ENCODE data around the gene SPACA4.

SPACA4 gene

GRCh38 chr19:48615231-48616040 is 8.9 kb downstream of the SPACA4 start:
- no peak for ATAC-seq
- TF ChIP-seq CSRNP3 (CRISPR knock-in tag; IDR thresholded peaks at IDR 0.05): no peak
- no peak for TF ChIP-seq ZC3H10 (CRISPR knock-in tag; IDR thresholded peaks at IDR 0.05)
- no peak for TF ChIP-seq ZFP30 (CRISPR knock-in tag; IDR thresholded peaks at IDR 0.05)

- ATAC-seq: no peak
- TF ChIP-seq CSDC2 (CRISPR knock-in tag; IDR thresholded peaks at IDR 0.05) (no peak), PPARA (CRISPR knock-in tag; IDR thresholded peaks at IDR 0.05; ENCODE audit: borderline replicate concordance) (no peak), TCF4 (CRISPR knock-in tag; IDR thresholded peaks at IDR 0.05; ENCODE audit: borderline replicate concordance) (no peak), RARB (CRISPR knock-in tag; IDR thresholded peaks at IDR 0.05) (no peak), CSRNP3 (CRISPR knock-in tag; IDR thresholded peaks at IDR 0.05) (no peak), ZNF70 (CRISPR knock-in tag; IDR thresholded peaks at IDR 0.05) (no peak), ZFP3 (CRISPR knock-in tag; IDR thresholded peaks at IDR 0.05) (no peak)
- TF ChIP-seq, protein P1, sequence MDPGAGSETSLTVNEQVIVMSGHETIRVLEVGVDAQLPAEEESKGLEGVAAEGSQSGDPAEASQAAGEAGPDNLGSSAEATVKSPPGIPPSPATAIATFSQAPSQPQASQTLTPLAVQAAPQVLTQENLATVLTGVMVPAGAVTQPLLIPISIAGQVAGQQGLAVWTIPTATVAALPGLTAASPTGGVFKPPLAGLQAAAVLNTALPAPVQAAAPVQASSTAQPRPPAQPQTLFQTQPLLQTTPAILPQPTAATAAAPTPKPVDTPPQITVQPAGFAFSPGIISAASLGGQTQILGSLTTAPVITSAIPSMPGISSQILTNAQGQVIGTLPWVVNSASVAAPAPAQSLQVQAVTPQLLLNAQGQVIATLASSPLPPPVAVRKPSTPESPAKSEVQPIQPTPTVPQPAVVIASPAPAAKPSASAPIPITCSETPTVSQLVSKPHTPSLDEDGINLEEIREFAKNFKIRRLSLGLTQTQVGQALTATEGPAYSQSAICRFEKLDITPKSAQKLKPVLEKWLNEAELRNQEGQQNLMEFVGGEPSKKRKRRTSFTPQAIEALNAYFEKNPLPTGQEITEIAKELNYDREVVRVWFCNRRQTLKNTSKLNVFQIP (CRISPR knock-in tag; IDR thresholded peaks at IDR 0.05; ENCODE audit: borderline replicate concordance, low read depth): no peak
Measured at GRCh38 chr19:48616041-48616436, 9.5 kb downstream of the SPACA4 start.

- ATAC-seq: no peak
- no peak for TF ChIP-seq GLIS3 (CRISPR knock-in tag; IDR thresholded peaks at IDR 0.05)
- TF ChIP-seq CSDC2 (CRISPR knock-in tag; IDR thresholded peaks at IDR 0.05): no peak
- no peak for TF ChIP-seq ESRRG (CRISPR knock-in tag; IDR thresholded peaks at IDR 0.05)
- no peak for TF ChIP-seq ARNTL (CRISPR knock-in tag; IDR thresholded peaks at IDR 0.05; ENCODE audit: borderline replicate concordance, low read depth)
- no peak for TF ChIP-seq ISL1 (CRISPR knock-in tag; IDR thresholded peaks at IDR 0.05)
- TF ChIP-seq ZFP30 (CRISPR knock-in tag; IDR thresholded peaks at IDR 0.05): no peak
- no peak for TF ChIP-seq ZFP3 (CRISPR knock-in tag; IDR thresholded peaks at IDR 0.05)
Measured at GRCh38 chr19:48616491-48617056, 10.0 kb downstream of the SPACA4 start.

DNA sequence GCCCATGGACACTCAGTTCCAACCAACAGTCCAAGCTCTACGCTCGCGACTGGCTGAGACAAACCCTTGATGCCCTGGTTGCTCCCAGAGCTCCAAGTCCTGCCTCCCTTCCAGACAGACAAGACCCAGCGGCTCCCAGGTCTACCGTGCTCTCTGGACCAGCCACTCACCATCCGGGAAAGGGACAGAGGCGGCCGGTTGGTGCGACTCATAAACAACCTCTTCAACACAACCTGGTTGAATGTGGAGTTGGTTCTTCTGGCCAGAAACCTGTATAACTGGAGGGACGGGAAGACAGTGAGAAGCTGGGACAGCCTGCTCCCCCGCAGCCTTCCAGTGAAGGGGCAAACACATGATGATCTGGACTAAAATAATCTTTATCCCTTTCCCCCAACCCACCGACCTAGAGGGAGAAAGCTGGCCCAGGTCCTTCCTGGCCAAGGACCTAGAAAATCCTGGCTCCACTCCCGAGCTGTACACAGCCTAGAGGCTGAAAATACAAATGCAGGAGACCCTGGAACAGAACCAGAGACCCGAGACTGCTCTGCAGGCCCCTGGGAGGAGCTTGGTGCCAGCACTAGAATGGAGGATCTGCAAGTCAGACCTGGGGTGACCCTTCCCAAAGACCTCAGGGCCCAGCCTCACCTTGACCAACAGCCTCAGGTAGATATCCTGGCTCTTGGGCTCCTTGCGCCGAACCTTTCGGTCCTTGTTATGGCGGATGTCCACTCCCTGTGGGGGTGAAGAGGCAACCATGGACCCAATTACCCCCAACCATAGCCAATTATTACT is 10.8 kb downstream of the SPACA4 start:
- no peak for ATAC-seq
- TF ChIP-seq ZFP3 (CRISPR knock-in tag; IDR thresholded peaks at IDR 0.05) (no peak), ARNTL (CRISPR knock-in tag; IDR thresholded peaks at IDR 0.05; ENCODE audit: borderline replicate concordance, low read depth) (no peak), ZC3H10 (CRISPR knock-in tag; IDR thresholded peaks at IDR 0.05) (no peak), TSHZ2 (CRISPR knock-in tag; IDR thresholded peaks at IDR 0.05) (no peak), SNAI2 (CRISPR knock-in tag; IDR thresholded peaks at IDR 0.05) (no peak), OSR1 (CRISPR knock-in tag; IDR thresholded peaks at IDR 0.05) (no peak)
- TF ChIP-seq, protein P2, sequence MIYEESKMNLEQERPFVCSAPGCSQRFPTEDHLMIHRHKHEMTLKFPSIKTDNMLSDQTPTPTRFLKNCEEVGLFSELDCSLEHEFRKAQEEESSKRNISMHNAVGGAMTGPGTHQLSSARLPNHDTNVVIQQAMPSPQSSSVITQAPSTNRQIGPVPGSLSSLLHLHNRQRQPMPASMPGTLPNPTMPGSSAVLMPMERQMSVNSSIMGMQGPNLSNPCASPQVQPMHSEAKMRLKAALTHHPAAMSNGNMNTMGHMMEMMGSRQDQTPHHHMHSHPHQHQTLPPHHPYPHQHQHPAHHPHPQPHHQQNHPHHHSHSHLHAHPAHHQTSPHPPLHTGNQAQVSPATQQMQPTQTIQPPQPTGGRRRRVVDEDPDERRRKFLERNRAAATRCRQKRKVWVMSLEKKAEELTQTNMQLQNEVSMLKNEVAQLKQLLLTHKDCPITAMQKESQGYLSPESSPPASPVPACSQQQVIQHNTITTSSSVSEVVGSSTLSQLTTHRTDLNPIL (CRISPR knock-in tag; IDR thresholded peaks at IDR 0.05; ENCODE audit: low read depth): no peak

All from SK-N-SH treated with all-trans-retinoic acid at 6 μM for 48 hours (cell line).